Measurements from ENCODE around the gene HCFC1R1.

DNA sequence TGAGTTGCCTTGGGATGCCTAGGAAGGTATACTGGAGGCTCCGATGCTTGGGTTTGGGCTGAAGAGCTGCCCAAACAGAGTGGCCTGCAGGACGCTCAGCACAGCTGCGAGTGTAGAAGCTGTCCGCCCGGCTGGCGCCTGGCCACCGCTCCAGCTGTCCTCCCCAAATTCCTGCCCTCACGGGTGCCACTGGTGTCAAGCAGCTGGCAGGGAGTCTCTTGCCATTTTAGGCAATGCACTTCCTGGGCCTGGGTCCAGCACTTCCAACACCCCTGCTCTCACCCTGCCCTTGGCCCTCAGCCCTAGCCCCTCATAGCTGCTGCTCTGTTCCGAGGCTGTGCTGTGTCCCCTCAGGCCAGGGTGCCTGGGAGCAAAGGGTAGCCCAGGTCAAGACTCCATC lies 38.3 kb downstream of the HCFC1R1 start:
- TF ChIP-seq POLR2AphosphoS5 (IDR thresholded peaks at IDR 0.05; ENCODE audit: low read depth, low read length) (no peak), SIN3A (IDR thresholded peaks at IDR 0.05; ENCODE audit: borderline replicate concordance, insufficient read depth, low read length) (no peak)
- TF ChIP-seq, protein P1, sequence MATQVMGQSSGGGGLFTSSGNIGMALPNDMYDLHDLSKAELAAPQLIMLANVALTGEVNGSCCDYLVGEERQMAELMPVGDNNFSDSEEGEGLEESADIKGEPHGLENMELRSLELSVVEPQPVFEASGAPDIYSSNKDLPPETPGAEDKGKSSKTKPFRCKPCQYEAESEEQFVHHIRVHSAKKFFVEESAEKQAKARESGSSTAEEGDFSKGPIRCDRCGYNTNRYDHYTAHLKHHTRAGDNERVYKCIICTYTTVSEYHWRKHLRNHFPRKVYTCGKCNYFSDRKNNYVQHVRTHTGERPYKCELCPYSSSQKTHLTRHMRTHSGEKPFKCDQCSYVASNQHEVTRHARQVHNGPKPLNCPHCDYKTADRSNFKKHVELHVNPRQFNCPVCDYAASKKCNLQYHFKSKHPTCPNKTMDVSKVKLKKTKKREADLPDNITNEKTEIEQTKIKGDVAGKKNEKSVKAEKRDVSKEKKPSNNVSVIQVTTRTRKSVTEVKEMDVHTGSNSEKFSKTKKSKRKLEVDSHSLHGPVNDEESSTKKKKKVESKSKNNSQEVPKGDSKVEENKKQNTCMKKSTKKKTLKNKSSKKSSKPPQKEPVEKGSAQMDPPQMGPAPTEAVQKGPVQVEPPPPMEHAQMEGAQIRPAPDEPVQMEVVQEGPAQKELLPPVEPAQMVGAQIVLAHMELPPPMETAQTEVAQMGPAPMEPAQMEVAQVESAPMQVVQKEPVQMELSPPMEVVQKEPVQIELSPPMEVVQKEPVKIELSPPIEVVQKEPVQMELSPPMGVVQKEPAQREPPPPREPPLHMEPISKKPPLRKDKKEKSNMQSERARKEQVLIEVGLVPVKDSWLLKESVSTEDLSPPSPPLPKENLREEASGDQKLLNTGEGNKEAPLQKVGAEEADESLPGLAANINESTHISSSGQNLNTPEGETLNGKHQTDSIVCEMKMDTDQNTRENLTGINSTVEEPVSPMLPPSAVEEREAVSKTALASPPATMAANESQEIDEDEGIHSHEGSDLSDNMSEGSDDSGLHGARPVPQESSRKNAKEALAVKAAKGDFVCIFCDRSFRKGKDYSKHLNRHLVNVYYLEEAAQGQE (IDR thresholded peaks at IDR 0.05; ENCODE audit: insufficient read depth in 1 of 2, low read depth in 2 of 2, low read length in 2 of 2): no peak
